Frontal cortex (tissue), 4 donors: ENCODE results near the gene MBD5. TPM values are rescaled to one million over a fixed set of nuclear protein-coding genes. Genes with fewer than 3 reads are reported as not detected.
"Not testable (repeated sequence)": the region's sequence is repeated elsewhere in the genome, so short reads cannot be mapped to it uniquely, and the experiment has no call there.

Experiments used
- DNase-seq, 2 donors: peaks; one replicate each; pipeline ENCODE4 v3.0.0; 2012; ENCODE audit warnings: low spot score in 2 of 2
- FAIRE-seq: peaks from 2 replicates; lab custom pipeline; 2012; peaks lifted over from hg19 to GRCh38; lab: Jason Lieb, UNC
- total RNA-seq: library from RNA; depleted of rRNA; stranded (reverse); fragments of >200 nt; gene quantifications from one replicate; pipeline ENCODE4 v1.2.3, GENCODE V29; 2014
- donor health status: control.
- donor health status: control.
- donor health status: control.

MBD5 gene
- 29.3 TPM for total RNA-seq

DNA sequence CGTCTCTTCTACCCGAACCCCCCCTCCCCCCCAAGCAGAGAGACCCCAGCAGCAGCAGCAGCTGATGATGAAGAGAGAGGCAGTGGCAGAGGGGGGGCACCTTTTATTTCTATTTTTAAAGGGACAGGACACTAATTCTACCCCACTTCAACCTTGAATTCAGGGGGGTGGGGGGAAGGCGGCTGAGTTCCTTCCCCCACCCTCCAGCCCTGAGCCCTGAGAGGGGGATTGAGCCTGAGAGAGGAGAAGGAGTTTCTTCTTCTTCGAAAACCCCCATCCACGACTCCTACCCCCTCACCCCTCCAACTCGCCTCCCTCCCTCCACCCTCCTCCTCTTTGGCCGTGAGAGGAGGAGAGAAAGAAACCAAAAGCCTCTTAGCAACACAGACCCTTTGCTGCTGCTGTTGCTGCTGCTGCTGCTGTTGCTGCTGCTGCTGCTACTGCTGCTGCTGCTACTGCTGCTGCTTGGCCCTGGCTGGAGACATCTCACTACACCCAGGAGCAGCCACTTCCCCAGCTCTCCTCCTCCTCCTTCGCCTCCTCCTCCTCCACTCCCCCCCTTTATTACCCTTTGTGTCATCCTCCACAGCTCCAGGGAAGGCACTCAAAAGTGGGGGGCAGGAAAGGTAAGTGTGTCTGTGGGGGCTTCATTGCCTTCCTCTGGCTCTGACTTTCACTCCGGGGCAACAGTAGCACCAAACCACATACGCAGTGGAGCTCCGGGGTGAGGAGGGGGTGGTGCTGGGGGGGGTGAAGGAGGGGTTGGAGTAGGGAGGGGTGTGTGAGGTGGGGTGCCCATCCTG, at the start of gene MBD5:
TSS of gene MBD5 (plus strand) at position 33 of the 803 bp plus-strand sequence.
- no peak for FAIRE-seq
- DNase-seq = peak; percentile 1 to 22

DNA sequence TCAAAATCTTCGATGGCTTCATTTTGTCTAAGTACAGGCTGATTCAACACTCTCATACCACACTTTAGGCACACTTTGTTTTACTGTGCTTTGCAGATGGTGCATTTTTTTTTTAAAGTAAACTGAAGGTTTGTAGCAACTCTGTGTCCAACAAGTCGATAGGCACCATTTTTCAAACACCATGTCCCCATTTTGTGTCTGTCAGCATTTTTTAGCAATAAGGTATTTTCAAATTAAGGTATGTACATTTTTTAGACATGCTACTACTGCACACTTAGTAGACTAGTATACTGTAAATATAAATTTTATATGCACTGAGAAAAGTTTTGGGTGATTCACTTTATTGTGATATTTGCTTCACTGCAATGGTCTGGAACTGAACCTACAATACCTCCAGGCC, 44.8 kb upstream of the MBD5 start:
- DNase-seq (no peak), FAIRE-seq (no peak)

DNA sequence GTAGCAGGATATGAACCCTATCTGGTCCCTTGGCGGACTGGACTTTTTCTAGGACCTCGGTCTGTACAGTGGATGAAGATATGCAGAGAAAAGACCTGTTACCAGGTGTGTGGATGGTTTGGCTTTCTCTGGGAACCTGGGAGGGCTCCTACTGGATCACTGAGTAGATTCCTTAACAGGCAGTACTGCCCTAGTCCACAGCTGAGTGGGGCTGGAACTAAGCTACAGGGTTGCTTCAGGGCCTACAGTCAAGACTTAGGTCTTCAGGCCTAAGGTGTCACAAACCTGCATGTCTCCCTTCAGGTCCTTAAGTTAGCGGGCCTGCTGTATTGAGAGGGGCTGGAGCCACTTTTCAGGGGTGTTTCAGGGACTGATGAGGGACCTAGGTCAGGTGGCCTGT, 43.2 kb upstream of the MBD5 start:
- DNase-seq (no peak), FAIRE-seq (no peak)

DNA sequence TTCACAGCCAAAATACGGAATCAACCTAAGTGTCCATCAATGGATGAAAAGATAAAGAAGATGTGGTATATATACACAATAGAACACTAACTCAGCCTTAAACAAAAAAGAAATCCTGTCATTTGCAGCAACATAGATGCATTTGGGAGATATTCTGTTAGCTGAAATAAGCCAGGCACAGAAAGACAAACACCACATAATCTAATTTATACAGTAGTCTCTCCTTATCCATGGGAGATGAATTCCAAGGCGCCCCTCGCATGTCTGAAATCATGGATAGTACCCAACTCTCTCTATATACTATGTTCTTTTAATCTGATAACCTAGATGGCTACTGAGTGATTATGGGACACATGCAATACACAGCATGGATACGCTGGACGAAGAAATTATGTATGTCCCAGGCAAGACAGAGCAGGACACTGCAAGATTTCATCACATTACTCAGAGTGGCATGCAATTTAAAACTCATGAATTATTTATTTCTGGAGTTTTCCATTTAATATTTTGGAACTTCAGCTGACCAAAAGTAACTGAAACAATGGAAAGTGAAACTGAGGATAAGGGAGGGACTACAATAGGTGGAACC, 39.9 kb upstream of the MBD5 start:
- FAIRE-seq (no peak), DNase-seq (no peak)

DNA sequence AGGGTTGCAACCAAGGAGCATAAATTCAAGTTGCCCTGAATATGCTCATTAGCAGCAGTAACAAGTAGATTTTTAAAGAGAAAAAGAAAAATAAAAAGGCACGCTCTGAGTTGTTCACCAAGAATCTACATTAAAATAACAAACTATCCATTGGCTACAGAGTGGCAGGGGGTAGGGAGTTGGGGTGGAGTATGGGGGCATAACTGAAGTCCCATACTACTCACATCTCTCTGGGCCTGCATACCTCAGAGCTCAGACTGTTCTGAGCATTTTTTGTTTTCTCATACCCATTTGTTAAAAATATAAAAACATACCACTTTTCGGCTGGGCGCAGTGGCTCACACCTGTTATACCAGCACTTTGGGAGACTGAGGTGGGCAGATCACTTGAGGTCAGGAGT, 31.8 kb upstream of the MBD5 start:
- FAIRE-seq = no peak

DNA sequence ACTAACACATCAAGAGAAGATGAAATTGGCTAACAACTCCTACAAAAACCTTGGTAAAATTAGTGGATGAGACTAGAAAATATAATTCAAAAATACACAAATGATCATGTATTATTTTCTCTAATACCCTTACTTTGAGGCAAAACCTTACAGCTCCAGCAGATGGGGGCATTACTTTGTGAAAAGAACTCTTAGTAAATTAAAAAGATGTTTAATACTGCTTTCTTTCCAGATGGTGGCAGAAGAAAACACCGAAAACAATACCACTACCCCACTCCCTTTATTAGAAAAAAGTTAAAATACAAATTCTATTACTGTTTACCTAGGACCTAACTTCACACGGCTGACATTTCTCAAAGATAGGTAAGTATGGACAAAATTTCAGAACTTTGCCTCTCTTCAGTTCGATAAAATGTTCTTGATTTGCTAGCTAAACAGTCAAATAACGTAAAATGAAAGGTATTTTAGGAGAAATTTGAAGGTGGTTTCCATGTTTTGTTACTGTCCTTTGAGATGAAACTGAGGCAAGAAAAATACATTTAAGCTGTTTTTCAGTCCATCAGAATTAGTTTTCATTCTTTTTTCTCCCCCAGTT, 31.0 kb upstream of the MBD5 start:
- DNase-seq = peak; percentile 10 to 38
- FAIRE-seq = peak; percentile 95

More for the DNA sequence above, 31.8 kb upstream of the MBD5 start:
- DNase-seq = no peak

DNA sequence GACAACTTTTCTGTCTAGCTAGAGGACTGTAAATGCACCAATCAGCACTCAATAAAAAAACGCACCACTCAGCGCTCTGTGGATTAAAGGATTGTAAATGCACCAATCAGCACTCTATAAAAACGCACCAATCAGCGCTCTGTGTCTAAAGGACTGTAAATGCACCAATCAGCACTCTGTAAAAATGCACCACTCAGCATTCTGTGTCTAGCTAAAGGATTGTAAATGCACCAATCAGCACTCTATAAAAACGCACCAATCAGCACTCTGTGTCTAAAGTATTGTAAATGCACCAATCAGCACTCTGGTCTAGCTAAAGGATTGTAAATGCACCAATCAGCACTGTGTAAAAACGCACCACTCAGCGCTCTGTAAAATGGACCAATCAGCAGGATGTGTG, 25.9 kb upstream of the MBD5 start:
- DNase-seq, FAIRE-seq: not testable (repeated sequence)

DNA sequence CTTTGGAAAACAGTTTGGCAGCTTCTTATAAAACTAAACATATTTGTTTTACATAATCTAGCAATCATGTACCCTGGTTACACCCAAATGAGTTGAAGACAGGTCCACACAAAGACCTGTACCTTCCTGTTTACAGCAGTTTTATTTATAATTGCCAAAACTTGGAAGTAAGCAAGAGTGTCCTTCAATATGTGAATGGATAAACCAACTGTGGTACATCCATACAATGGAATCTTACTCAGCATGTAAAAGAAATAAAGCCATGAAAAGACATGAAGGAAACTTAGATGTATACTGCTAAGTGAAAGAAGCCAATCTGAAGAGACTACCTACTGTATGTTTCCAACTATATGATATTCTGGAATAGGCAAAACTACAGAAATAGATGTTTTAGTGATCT, 24.1 kb upstream of the MBD5 start:
- FAIRE-seq = no peak
- no peak for DNase-seq

DNA sequence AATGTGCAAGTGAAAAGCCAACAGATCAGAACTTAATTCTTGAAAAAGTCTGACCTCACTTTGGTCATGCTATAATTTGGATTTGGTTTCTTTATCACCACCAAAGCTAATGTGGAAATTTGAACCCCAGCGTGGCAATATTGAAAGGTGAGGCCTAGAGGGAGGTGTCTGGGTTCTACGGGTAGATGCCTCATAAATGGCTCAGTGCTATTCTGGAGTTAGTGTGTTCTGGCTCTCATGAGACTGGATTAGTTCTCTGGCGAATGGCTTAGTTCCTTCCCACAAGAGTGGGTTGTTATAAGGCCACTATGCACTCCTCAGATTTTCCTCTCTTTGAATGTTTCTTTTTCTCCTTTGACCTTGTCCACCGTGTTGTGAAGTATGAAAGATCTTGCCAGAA, 22.7 kb upstream of the MBD5 start:
- FAIRE-seq = no peak
- no peak for DNase-seq

DNA sequence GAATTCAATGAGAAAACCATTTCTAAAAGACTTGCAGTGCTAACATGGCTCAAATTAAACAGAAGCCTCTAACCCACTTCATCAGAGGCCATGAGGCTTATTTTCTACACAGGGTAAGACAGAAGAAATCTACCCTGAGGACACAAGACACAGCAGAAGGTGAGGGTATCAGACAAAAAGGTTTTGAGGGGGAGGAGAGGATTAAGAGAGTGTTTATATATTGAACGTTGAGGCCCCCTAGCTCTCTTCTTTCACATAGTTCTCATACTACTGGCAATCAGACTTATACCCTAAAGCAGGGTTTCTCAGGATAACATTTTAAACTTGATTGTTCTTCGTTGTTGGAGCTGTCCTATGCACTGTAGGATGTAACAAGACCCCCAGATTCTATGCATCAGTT, 21.8 kb upstream of the MBD5 start:
- FAIRE-seq = no peak
- no peak for DNase-seq

DNA sequence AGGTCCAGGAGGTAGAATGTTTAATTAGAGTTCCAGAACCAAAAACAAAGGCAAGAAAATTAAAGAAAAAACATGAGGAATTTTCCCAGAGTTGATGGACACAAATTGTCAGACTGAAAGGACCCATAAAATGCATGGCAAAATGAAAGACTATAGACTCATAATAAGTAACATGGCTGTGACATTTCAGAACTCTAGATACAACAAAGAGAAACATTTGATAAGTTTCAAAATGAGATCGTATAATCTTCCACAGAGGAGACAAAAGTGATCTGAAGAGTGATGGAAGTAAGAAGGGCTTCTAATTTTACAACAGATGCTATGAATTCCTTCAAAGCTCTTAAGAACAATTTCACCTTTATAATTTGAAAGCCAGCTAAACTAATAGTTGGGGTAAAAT, 20.8 kb upstream of the MBD5 start:
- FAIRE-seq = no peak
- DNase-seq = no peak

DNA sequence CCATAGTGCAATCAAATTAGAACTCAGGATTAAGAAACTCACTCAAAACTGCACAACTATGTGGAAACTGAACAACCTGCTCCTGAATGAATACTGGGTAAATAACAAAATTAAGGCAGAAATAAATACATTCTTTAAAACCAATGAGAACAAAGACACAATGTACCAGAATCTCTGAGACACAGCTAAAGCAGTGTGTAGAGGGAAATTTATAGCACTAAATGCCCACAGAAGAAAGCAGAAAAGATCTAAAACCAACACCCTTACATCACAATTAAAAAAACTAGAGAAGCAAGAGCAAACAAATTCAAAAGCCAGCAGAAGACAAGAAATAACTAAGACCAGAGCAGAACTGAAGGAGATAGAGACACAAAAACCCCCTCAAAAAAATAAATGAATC, 18.5 kb upstream of the MBD5 start:
- DNase-seq = not testable (repeated sequence)

DNA sequence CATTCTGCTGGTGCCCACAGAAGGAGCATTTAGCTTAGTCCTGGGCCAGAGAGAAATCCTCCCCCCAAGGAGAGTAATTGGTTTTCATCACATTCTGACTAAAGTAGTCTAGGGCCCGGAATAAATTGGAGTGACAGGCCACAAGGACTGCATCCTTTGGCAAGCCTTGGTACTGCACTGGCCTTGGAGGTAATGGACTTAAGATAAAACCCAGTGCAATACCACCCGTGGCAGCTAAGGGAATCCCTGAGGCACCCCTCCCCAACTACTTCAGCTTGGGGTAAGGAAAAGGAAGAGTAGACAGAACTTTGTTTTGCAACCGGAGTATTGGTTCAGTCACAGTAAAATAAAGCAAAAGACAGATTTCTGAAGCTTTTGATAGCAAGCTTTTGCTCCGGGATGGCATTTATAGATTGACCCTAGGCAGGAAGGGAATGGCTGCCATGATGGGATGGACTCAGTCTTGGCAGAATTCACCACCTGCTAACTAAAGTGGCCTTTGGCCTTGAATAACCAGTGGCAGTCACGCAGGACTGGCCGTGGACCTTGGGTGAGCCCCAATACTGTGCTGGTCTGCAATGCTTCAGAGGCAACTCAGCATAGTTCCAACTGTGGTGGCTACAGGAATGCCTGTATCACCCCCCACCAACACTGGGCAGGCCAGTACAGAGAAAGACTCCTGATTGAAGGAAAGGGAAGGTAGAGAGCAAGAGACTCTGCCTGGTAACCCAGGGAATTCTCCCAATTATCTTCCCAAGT, 14.5 kb upstream of the MBD5 start:
- no peak for FAIRE-seq
- no peak for DNase-seq

More for the DNA sequence above, 18.5 kb upstream of the MBD5 start:
- not testable (repeated sequence) for FAIRE-seq

DNA sequence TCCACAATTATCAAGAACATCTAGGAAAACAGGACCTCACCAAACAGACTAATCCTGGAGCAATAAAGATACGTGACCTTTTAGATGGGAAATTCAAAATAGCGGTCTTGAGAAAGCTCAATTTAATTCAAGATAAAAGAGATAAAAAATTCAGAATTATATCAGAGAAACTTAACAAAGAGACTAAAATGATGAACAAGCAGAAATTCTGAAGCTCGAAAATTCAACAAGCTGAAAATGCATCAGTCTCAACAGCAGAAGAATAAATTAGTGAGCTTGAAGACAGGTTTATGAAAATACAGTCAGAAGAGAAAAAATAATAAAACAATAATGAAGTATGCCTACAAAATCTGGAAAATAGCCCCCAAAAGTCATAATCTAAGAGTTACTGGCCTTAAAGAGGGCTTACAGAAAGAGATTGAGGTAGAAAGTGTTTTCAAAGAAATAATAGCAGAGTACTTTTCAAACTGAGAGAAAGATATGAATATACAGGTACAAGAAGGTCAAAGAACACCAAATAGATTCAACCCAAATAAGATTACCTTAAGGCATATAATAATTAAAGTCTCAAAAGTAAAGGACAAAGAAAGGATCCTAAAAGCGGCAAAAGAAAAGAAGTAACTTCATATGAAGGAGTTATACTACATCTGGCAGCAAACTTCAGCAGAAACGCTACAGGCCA, 13.5 kb upstream of the MBD5 start:
- DNase-seq (no peak), FAIRE-seq (no peak)

DNA sequence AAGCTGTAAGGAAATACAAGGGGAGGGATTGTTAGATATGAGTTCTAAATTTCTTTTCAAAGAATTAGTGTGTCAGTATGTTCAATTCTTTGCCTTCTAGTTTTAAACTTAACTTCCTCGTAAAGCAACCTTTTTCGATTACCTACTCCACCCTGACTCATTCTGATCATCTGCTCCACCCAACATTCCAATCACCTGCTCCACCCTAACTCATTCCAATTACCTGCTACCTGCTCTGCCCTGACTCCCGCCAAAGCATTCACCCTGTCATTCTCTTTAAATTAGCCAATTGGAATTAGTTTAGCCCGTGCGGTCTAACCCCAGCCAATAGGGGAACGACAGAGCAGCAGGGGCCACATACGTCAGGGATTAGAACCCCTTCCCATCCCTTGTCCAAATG, 12.5 kb upstream of the MBD5 start:
- not testable (repeated sequence) for FAIRE-seq, DNase-seq

DNA sequence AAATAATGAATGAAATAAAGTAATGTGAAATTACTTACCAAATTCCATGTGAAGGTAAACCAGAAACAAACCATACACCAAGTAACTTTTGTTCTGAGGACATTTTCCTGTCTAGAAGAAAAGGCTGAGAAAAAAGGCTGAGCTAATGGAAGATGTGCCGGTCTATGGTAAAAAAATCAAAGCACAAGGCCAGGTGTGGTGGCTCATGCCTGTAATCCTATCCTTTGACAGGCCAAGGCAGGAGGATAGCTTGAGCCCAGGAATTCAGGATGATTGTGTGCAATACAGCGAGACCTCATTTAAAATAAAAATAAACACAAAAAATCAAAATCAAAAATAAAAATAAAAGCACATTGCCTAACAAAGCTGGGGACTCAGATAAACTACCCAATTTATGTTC, 7.0 kb upstream of the MBD5 start:
- FAIRE-seq (no peak), DNase-seq (no peak)

DNA sequence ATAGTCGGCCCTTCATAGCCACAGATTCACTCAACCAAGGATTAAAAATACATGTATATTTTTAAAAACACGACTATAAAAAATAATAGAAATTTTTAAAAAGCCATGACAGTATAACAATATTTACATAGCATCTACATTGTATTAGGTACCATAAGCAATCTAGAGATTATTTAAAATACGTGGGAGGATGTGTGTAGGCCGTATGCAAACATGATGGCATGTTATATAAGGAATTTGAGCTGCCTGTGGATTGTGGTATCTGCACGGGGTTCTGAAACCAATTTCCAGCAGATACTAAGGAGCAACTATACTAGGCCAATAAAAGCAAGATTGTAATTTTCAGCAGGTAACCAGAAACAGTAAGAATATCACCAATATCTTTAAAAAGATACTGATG, 6.3 kb upstream of the MBD5 start:
- DNase-seq = no peak

DNA sequence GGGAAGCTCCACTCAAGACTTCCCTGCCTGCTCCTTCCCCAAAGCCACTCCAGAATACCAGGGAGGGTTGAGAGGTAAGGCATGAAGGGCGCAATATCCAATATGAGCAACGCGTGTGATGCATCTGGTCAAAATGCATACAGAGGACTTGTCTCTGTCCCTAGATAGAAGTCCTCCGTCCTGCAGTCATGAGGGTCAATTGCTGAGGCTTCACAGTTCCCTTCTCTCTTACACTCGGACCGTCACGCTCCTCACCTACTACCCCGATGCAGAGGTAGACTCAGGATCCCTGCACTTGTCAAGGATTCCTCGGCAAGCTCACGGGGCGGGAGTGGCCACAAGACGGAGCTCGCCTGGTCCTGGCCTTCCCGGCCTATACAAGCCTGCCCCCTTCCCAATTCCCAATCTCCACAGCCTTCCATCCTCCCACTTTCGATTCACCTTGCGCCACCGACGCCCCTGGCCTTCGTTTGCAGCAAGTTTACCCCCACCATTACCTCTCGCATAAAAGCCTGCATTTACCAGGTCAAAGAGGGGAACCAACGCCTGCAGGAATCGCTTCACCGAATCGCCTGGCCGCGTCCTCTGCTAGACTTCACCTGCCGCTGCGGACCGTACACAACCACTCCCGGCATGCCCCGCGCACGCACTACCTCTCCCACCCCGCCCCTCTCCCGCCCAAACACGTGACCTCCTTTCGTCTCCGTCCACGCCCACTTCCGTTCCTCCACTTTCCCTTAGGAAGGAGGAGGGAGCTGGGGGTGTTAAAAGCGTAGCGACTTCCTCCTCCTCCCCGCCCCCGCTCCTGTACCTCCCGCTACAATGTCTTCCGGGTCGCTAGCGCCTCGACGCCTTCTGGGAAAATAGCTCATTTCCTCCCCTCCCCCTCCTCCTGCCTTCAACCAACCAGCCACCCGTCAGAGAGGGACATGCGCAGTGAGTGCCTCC, 506 bp upstream of the MBD5 start, which contains the start of gene ORC4:
TSS of gene ORC4 (minus strand) at position 627 of the 948 bp plus-strand sequence. CDS start 44,779 bp downstream, outside the sequence.
- FAIRE-seq = no peak
- peak; percentile 62 to 83 for DNase-seq

More for the DNA sequence above, 6.3 kb upstream of the MBD5 start:
- FAIRE-seq = no peak

DNA sequence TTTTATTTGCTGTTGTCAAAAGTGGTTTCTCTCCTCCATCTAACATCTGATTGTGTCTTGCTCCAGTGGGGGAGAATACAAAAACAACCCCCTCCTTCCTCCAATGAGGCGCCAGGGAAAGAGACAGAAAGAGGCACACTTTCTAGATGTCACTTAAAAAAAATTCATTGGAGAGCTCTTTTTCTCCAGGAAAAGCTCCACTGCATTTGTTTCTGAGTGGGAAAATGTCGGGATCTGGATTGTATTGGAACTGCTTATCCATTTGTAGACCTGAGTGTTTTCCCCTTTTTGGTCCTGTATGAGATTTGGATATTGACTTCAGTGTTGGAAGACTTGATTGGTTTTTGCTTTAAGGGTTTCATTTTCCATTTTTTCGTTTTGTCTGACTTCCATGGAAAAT, 995 bp downstream of the MBD5 start:
- no peak for DNase-seq
- FAIRE-seq = no peak
